ENCODE data around the gene FBXO22.
"Not testable (repeated sequence)": the region's sequence is repeated elsewhere in the genome, so short reads cannot be mapped to it uniquely, and the experiment has no call there.

FBXO22 gene

GRCh38 chr15:75981149-75981815 lies 77.6 kb downstream of the FBXO22 start:
- DNase-seq (ENCODE audit: low read depth) = no peak

GRCh38 chr15:75982468-75982867 lies 78.8 kb downstream of the FBXO22 start:
- DNase-seq (ENCODE audit: low read depth) = no peak

DNA sequence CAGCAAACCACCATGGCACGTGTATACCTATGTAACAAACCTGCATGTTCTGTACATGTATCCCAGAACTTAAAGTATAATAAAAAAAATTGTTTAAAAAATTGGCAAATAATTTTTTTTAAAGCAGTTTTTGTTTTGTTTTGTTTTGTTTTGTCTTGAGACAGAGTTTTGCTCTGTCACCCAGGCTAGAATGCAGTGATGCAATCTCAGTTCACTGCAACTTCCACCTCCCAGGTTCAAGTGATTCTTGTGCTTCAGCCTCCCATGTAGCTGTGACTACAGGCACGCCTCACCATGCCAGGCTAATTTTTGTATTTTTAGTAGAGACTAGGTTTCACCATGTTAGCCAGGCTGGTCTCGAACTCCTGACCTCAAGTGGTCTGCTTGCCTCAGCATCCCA lies 81.0 kb downstream of the FBXO22 start:
- not testable (repeated sequence) for DNase-seq (ENCODE audit: low read depth)

GRCh38 chr15:75985971-75986370 lies 82.3 kb downstream of the FBXO22 start:
- DNase-seq (ENCODE audit: low read depth) = no peak

- DNase-seq (ENCODE audit: low read depth) = no peak
Observed at GRCh38 chr15:75989045-75989444, 85.4 kb downstream of the FBXO22 start.

- no peak for DNase-seq (ENCODE audit: low read depth)
Observed at GRCh38 chr15:75989875-75990274, 86.2 kb downstream of the FBXO22 start.

All from CMK (cell line).